ENCODE measurements around the gene SYNGR2. TPM values are rescaled to one million over a fixed set of nuclear protein-coding genes. Genes with fewer than 3 reads are reported as not detected.

SYNGR2 gene
- total RNA-seq, 2 experiments from 2014 or later: 49.7 to 57.6 TPM

- H3K4me3 Mint-ChIP-seq: no peak overlapping the region
- no peaks in the 10 kb centered on the region for H3K9me3 Mint-ChIP-seq
- no peaks in the 10 kb centered on the region for H3K27me3 Mint-ChIP-seq
- CTCF ChIA-PET: interaction anchor here (1.1 kb wide), 1 partner anchor 17 kb away, joined by 3 read pairs; no protein-coding TSS in a partner anchor
- H3K4me1 Mint-ChIP-seq: no peaks in the 10 kb centered on the region
- no peaks in the 10 kb centered on the region for H3K36me3 Mint-ChIP-seq (ENCODE audit: low read depth)
- H3K27ac Mint-ChIP-seq: no peak overlapping the region
- POLR2A ChIA-PET: no interaction called here
- DNase-seq: no peak
Observed at GRCh38 chr17:78206298-78206697, 37.9 kb downstream of the SYNGR2 start.

GRCh38 chr17:78208486-78208885 lies 40.1 kb downstream of the SYNGR2 start:
- Mint-ChIP-seq H3K27ac (no peak overlapping the region), H3K4me1 (no peaks in the 10 kb centered on the region), H3K4me3 (no peak overlapping the region), H3K36me3 (ENCODE audit: low read depth) (no peaks in the 10 kb centered on the region), H3K9me3 (no peaks in the 10 kb centered on the region), H3K27me3 (no peaks in the 10 kb centered on the region)
- POLR2A ChIA-PET: no interaction called here
- DNase-seq: no peak
- CTCF ChIA-PET: interaction anchor here (0.6 to 1.1 kb wide), 2 partner anchors 15 to 41 kb away, joined by 3 read pairs; no protein-coding TSS in a partner anchor

- H3K4me1 Mint-ChIP-seq: peaks cover 8% of the 10 kb centered on the region
- no peaks in the 10 kb centered on the region for H3K27me3 Mint-ChIP-seq
- CTCF ChIA-PET: no interaction called here
- H3K9me3 Mint-ChIP-seq: no peaks in the 10 kb centered on the region
- H3K27ac Mint-ChIP-seq: no peak overlapping the region
- POLR2A ChIA-PET: no interaction called here
- H3K4me3 Mint-ChIP-seq: no peak overlapping the region
- peaks cover 5% of the 10 kb centered on the region for H3K36me3 Mint-ChIP-seq (ENCODE audit: low read depth)
- DNase-seq: no peak
Observed at GRCh38 chr17:78210111-78210510, 41.7 kb downstream of the SYNGR2 start.

GRCh38 chr17:78211032-78211431 lies 42.7 kb downstream of the SYNGR2 start:
- Mint-ChIP-seq H3K27me3 (no peaks in the 10 kb centered on the region), H3K36me3 (ENCODE audit: low read depth) (peaks cover 8% of the 10 kb centered on the region), H3K27ac (no peak overlapping the region)

GRCh38 chr17:78214016-78214705 lies 45.8 kb downstream of the SYNGR2 start, which contains the start of gene BIRC5:
TSS of gene BIRC5 (plus strand) at chr17:78214253. CDS start at chr17:78214317, 64 bp downstream.
- peak; percentile 93 for DNase-seq
- Mint-ChIP-seq H3K36me3 (ENCODE audit: low read depth) (peaks cover 23% of the 10 kb centered on the region), H3K27me3 (no peaks in the 10 kb centered on the region), H3K4me1 (peaks cover 25% of the 10 kb centered on the region), H3K9me3 (no peaks in the 10 kb centered on the region), H3K27ac (peak within 1 kb of the TSS; percentile 95), H3K4me3 (peak within 1 kb of the TSS; percentile 95)
- ChIA-PET POLR2A (no interaction called here), CTCF (interaction anchor here (0.7 to 1.7 kb wide), 3 partner anchors 12 to 92 kb away, joined by 3 to 4 read pairs (median 3); no protein-coding TSS in a partner anchor)

More at GRCh38 chr17:78211032-78211431, 42.7 kb downstream of the SYNGR2 start:
- peaks cover 13% of the 10 kb centered on the region for H3K4me1 Mint-ChIP-seq
- H3K4me3 Mint-ChIP-seq: no peak overlapping the region
- H3K9me3 Mint-ChIP-seq: no peaks in the 10 kb centered on the region
- POLR2A ChIA-PET: no interaction called here
- CTCF ChIA-PET: no interaction called here
- DNase-seq: no peak

- peak overlapping the region; percentile 95 for H3K27ac Mint-ChIP-seq
- H3K4me1 Mint-ChIP-seq: peaks cover 30% of the 10 kb centered on the region
- H3K4me3 Mint-ChIP-seq: peak overlapping the region; percentile 95
- no peaks in the 10 kb centered on the region for H3K9me3 Mint-ChIP-seq
- DNase-seq: no peak
- CTCF ChIA-PET: interaction anchor here (0.7 to 1.7 kb wide), 3 partner anchors 13 to 36 kb away, joined by 3 to 4 read pairs (median 4); no protein-coding TSS in a partner anchor
- peaks cover 28% of the 10 kb centered on the region for H3K36me3 Mint-ChIP-seq (ENCODE audit: low read depth)
- no peaks in the 10 kb centered on the region for H3K27me3 Mint-ChIP-seq
- POLR2A ChIA-PET: no interaction called here
Observed at GRCh38 chr17:78214706-78215061, 46.3 kb downstream of the SYNGR2 start.

GRCh38 chr17:78219396-78220150 lies 51.2 kb downstream of the SYNGR2 start:
- Mint-ChIP-seq H3K4me1 (peaks cover 33% of the 10 kb centered on the region), H3K27me3 (no peaks in the 10 kb centered on the region), H3K4me3 (no peak overlapping the region), H3K27ac (no peak overlapping the region), H3K9me3 (no peaks in the 10 kb centered on the region), H3K36me3 (ENCODE audit: low read depth) (peaks cover 61% of the 10 kb centered on the region)
- ChIA-PET CTCF (interaction anchor here (0.7 to 1.1 kb wide), 2 partner anchors 37 to 43 kb away, joined by 3 read pairs; no protein-coding TSS in a partner anchor), POLR2A (no interaction called here)
- no peak for DNase-seq

Other genes with a start within 250 kb of the SYNGR2 start
- gene TNRC6C, start 209.9 kb upstream of the SYNGR2 start, total RNA-seq: 10 to 100 TPM; 40.2 to 41.8 TPM
- gene TMC6, start 39.8 kb upstream of the SYNGR2 start, total RNA-seq: 100 to 1,000 TPM; 414 to 438 TPM
- gene TMC8, start 37.8 kb upstream of the SYNGR2 start, total RNA-seq: 100 to 1,000 TPM; 331 to 364 TPM
- gene C17orf99, start 22.2 kb upstream of the SYNGR2 start, total RNA-seq: not detected
- gene TK1, start 18.5 kb downstream of the SYNGR2 start, total RNA-seq: 100 to 1,000 TPM; 121 to 136 TPM
- gene AFMID, start 18.8 kb downstream of the SYNGR2 start, total RNA-seq: 10 to 100 TPM; 16.8 to 17.0 TPM
- gene BIRC5, start 45.7 kb downstream of the SYNGR2 start, total RNA-seq: 100 to 1,000 TPM; 113 to 117 TPM
- not detected for gene TMEM235, start 63.0 kb downstream of the SYNGR2 start, total RNA-seq
- gene SOCS3, start 191.5 kb downstream of the SYNGR2 start, total RNA-seq: 10 to 100 TPM; 22.2 to 24.4 TPM
- gene PGS1, start 210.1 kb downstream of the SYNGR2 start, total RNA-seq: 10 to 100 TPM; 71.1 to 78.3 TPM